PC-9 (cell line): Measurements from ENCODE around the gene CNIH2. TPM values are rescaled to one million over a fixed set of nuclear protein-coding genes. Genes with fewer than 3 reads are reported as not detected.
A peak's percentile ranks its signal among the peaks of the same experiment; 100 is the strongest.

Source experiments
- BruUV-seq: library from RNA; stranded (reverse); fragments of 400-500 nt; replicated peaks from 2 replicates; lab custom pipeline; 2021; lab: Mats Ljungman, UMichigan
- CTCF ChIA-PET: fragments of 300-600 bp; sonication (Branson Sonifier 250); formaldehyde crosslinking; loops from one replicate; lab custom pipeline; 2022; ENCODE audit warnings: antibody characterized with exemption; lab: Charles Lee
- POLR2A ChIA-PET: fragments of 300-600 bp; sonication (Branson Sonifier 250); formaldehyde crosslinking; loops from one replicate; lab custom pipeline; 2022; ENCODE audit warnings: antibody characterized with exemption; ENCODE audit not compliant: unreplicated experiment; lab: Charles Lee
- DNase-seq, 2 experiments: peaks; one replicate each; pipeline versions ENCODE4 v3.0.0 to v3.0.0-alpha.2; 2015 to 2022; ENCODE audit warnings: mixed read lengths in 1 of 2
- H2AFZ ChIP-seq: fragments of 200-600 bp; sonication (generic); 2 replicates; pipeline ENCODE4 v1.8.1; 2017; ENCODE audit warnings: antibody characterized with exemption
- H3F3A ChIP-seq: fragments of 200-600 bp; sonication (generic); 2 replicates; pipeline ENCODE4 v1.8.1; 2017; ENCODE audit warnings: antibody characterized with exemption, mild to moderate bottlenecking, low read depth; ENCODE audit not compliant: insufficient read depth
- H3K27ac ChIP-seq: fragments of 200-600 bp; sonication (generic); 2 replicates; pipeline ENCODE4 v1.6.1; 2016; ENCODE audit warnings: mixed run types
- H3K27me3 ChIP-seq: fragments of 200-600 bp; sonication (generic); 2 replicates; pipeline ENCODE4 v1.6.1; 2016; ENCODE audit warnings: low read depth, mixed run types; ENCODE audit not compliant: insufficient read depth
- H3K36me3 ChIP-seq: fragments of 200-600 bp; sonication (generic); 2 replicates; pipeline ENCODE4 v1.6.1; 2016; ENCODE audit warnings: low read depth, mixed run types
- H3K4me1 ChIP-seq: fragments of 200-600 bp; sonication (generic); replicated peaks from 2 replicates; pipeline ENCODE4 v1.6.1; 2016; ENCODE audit warnings: mixed run types; ENCODE audit not compliant: insufficient read depth
- H3K4me2 ChIP-seq: fragments of 200-600 bp; sonication (generic); 2 replicates; pipeline ENCODE4 v1.6.1; 2017; ENCODE audit warnings: mixed run types
- H3K4me3 ChIP-seq: fragments of 200-600 bp; sonication (generic); 2 replicates; pipeline ENCODE4 v1.6.1; 2016; ENCODE audit warnings: mixed run types
- H3K79me2 ChIP-seq: fragments of 200-600 bp; sonication (generic); 2 replicates; pipeline ENCODE4 v1.6.1; 2017; ENCODE audit warnings: low read depth, mixed run types
- H3K9me2 ChIP-seq: fragments of 200-600 bp; sonication (generic); 2 replicates; pipeline ENCODE4 v1.8.1; 2017; ENCODE audit warnings: mild to moderate bottlenecking; ENCODE audit not compliant: insufficient read depth
- H3K9me3 ChIP-seq: fragments of 200-600 bp; sonication (generic); 2 replicates; pipeline ENCODE4 v1.8.1; 2016; ENCODE audit warnings: low read depth; ENCODE audit not compliant: insufficient read depth
- H4K20me1 ChIP-seq: fragments of 200-600 bp; sonication (generic); 2 replicates; pipeline ENCODE4 v1.8.1; 2017; ENCODE audit not compliant: insufficient read depth
- CTCF ChIP-seq: fragments of 200-600 bp; sonication (generic); conservative IDR thresholded peaks from 2 replicates; pipeline ENCODE4 v1.6.1; 2017; ENCODE audit warnings: mixed run types, antibody characterized with exemption, mild to moderate bottlenecking, moderate library complexity
- EZH2 ChIP-seq: fragments of 200-600 bp; sonication (generic); IDR thresholded peaks from 2 replicates; pipeline ENCODE4 v1.8.0; 2017; ENCODE audit warnings: antibody characterized with exemption, low read depth
- intact Hi-C: fragments of 100-400 bp; cut with micrococcal nuclease; formaldehyde crosslinking; loops from one replicate; pipeline ENCODE4 v1.10.0; 2022; ENCODE audit not compliant: unreplicated experiment
- total RNA-seq: library from RNA; stranded (reverse); gene quantifications from 2 replicates; pipeline ENCODE4 v1.2.3, GENCODE V29; 2021

CNIH2 gene
- total RNA-seq, 1 experiment from 2014 or later = 6.8 TPM

DNA sequence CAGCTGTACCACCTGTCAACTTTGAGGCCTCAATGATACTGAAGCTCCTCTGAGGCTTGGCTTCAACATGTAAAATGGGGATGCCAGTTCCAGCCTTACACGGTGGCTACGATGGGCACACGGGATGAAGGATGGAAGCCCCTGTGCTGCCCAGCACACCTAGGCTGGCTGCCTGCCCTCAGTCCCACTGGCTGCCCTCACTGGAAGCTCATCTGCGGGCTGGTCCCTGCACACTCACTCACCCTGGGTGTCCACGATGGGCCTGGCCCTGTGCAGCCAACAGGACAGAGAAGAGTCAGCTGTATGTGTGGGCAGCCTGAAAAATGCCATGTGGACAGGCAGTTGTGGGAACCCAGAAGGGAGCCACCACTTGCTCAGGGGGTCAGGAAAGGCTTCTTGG lies 8.7 kb downstream of the CNIH2 start:
- DNase-seq = no peak
- no peak overlapping the region for H3K4me2 ChIP-seq

DNA sequence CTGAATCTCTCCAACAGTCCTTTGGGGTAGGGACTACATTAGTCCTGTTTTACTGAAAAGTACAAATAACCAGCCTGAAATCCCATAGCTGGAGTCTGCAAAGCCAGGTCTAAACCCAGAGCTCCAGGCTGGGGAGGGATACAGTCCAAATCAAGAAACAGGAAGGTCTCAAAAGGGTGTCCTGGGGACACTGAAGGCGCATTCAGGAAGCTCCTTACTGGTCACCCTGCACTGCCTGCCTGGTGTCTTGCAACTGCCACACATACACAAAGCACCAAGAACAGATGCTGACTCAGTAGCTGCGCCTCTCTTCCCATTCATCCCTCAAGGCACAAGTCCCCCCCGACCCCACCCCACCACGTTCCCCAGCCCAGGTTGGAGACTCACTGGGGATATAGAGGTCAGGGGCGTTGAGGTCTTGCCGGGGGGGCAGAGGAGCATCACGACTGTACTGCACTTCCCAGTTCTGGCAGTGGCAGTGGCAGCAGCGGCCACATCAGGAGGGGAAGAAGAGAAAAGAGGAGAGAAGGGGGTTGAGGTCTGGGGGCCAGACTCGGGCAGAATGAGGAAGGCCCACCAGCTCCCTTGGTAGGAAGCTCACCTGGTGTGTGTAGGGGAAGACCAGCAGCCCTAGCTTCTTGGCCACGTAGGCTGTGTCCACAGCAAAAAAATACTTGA lies 9.4 kb downstream of the CNIH2 start:
- Histone ChIP-seq H3K9me3 (no peaks in the 10 kb centered on the region), H3K4me1 (peaks cover 19% of the 10 kb centered on the region), H2AFZ (no peak overlapping the region), H3K27me3 (no peaks in the 10 kb centered on the region), H3K36me3 (no peaks in the 10 kb centered on the region; the same call in 1 of the 2 replicates), H3K4me2 (peak overlapping the region; percentile 90), H3K79me2 (peaks cover 24% of the 10 kb centered on the region), H3K9me2 (no peaks in the 10 kb centered on the region), H3K4me3 (peak overlapping the region; percentile 96; the same call in 1 of the 2 replicates), H3F3A (peaks cover 30% of the 10 kb centered on the region), H4K20me1 (peaks cover 21% of the 10 kb centered on the region), H3K27ac (no peak overlapping the region)
- TF ChIP-seq CTCF (no peak), EZH2 (no peak)
- DNase-seq = no peak
- ChIA-PET CTCF (interaction anchor here (0.7 kb wide), 1 partner anchor 127 kb away, joined by 19 read pairs; no protein-coding TSS in a partner anchor), POLR2A (no interaction called here)
- intact Hi-C loops = no loop called here
- BruUV-seq = no TSS peak

More for the DNA sequence above, 8.7 kb downstream of the CNIH2 start:
- no peaks in the 10 kb centered on the region for H3K9me3 ChIP-seq
- intact Hi-C loops = no loop called here
- no peaks in the 10 kb centered on the region; the same call in 1 of the 2 replicates for H3K36me3 ChIP-seq
- peaks cover 34% of the 10 kb centered on the region for H3F3A ChIP-seq
- CTCF ChIA-PET = interaction anchor here (0.6 kb wide), 1 partner anchor 19 kb away, joined by 3 read pairs; no protein-coding TSS in a partner anchor
- no peak for TF ChIP-seq CTCF
- no peak for TF ChIP-seq EZH2
- H3K4me3 ChIP-seq = no peak overlapping the region
- peaks cover 24% of the 10 kb centered on the region for H3K79me2 ChIP-seq
- no peaks in the 10 kb centered on the region for H3K9me2 ChIP-seq
- no TSS peak for BruUV-seq
- peaks cover 25% of the 10 kb centered on the region for H4K20me1 ChIP-seq
- no peak overlapping the region for H3K27ac ChIP-seq
- H2AFZ ChIP-seq = no peak overlapping the region
- H3K4me1 ChIP-seq = peaks cover 19% of the 10 kb centered on the region
- POLR2A ChIA-PET = interaction anchor here (0.7 kb wide), 1 partner anchor 17 kb away, joined by 3 read pairs; no protein-coding TSS in a partner anchor
- H3K27me3 ChIP-seq = no peaks in the 10 kb centered on the region

DNA sequence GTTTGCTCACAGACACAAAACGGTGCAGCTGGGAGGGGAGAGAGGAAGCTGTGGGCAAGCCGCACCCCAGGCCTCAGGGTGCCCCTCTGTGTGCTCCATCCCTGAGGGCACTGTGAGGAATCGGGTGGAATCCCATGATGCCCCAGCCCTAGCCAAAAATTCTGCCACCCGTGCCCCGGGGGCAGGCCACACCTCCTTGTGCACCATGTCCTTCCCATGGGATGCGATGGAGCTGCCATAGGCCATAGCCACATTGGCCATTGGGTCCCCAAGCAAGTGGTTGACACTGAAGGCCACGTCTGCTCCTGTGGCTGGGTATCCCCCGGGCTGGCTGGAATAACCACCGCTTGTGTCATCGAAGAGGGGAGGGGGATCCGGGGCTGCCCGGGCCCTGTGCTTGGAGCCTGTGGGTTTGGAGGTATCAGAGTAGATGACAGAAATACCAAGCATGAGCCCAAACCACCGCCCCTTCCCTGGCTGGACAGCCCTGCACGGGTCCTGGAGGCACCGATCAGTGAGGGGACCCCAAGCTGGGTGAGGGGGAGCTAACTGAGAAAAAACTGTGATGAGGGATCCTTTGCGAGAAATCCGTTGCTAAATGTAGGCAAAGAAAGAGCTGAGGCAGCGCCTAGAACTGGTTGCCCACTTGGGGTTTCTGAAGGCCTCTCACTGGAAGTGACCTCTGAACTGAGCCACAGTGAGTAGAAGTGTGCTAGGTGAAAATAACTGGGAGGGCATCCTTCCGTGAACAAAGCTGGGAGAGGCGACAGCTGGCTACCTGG lies 10.1 kb downstream of the CNIH2 start:
- intact Hi-C loops = no loop called here
- CTCF ChIA-PET = interaction anchor here (0.7 to 3.0 kb wide), 2 partner anchors 24 to 127 kb away, joined by 13 to 19 read pairs; no protein-coding TSS in a partner anchor
- peak in 1 of 2 experiments; percentile 43 for DNase-seq

More for the DNA sequence above, 10.1 kb downstream of the CNIH2 start:
- POLR2A ChIA-PET = interaction anchor here (1.6 kb wide), 1 partner anchor 25 kb away, joined by 8 read pairs; no protein-coding TSS in a partner anchor
- no peaks in the 10 kb centered on the region; the same call in 1 of the 2 replicates for H3K36me3 ChIP-seq
- H3K4me1 ChIP-seq = peaks cover 19% of the 10 kb centered on the region
- peak overlapping the region; percentile 81; the same call in 1 of the 2 replicates for H2AFZ ChIP-seq
- TF ChIP-seq CTCF = no peak
- no peak for TF ChIP-seq EZH2
- peak overlapping the region; percentile 90 for H3K4me2 ChIP-seq
- peaks cover 25% of the 10 kb centered on the region for H3F3A ChIP-seq
- no peaks in the 10 kb centered on the region for H3K9me3 ChIP-seq
- H3K27me3 ChIP-seq = no peaks in the 10 kb centered on the region
- peaks cover 16% of the 10 kb centered on the region for H4K20me1 ChIP-seq
- peak overlapping the region; percentile 96 for H3K4me3 ChIP-seq
- H3K9me2 ChIP-seq = no peaks in the 10 kb centered on the region
- peaks cover 24% of the 10 kb centered on the region for H3K79me2 ChIP-seq
- H3K27ac ChIP-seq = peak overlapping the region; percentile 59
- TSS peak; percentile 42 for BruUV-seq
